SK-N-SH (cell line): ENCODE results near the gene LDHD. TPM values are rescaled to one million over a fixed set of nuclear protein-coding genes. Genes with fewer than 3 reads are reported as not detected.

Experiments used
- CTCF ChIA-PET: fragments of 300-600, 350-600 bp; formaldehyde crosslinking; extraction: SDS; loops from one replicate; lab custom pipeline; 2021; lab: Yijun Ruan, JAX
- POLR2A ChIA-PET: fragments of 350-600 bp; sonication (Branson Sonifier 250); formaldehyde crosslinking; extraction: SDS; loops from one replicate; lab custom pipeline; 2020; ENCODE audit warnings: antibody characterized with exemption, inconsistent platforms; lab: Yijun Ruan, JAX
- DNase-seq: peaks from one replicate; pipeline ENCODE4 v3.0.0; 2012
- H2AFZ ChIP-seq: fragments of 200-600 bp; sonication (generic); 2 replicates; pipeline ENCODE4 v1.8.1; 2016; ENCODE audit warnings: antibody characterized with exemption, mild to moderate bottlenecking, low read depth
- H3F3A ChIP-seq: fragments of 200-600 bp; sonication (generic); replicated peaks from 2 replicates; pipeline ENCODE3; 2016; ENCODE audit warnings: antibody characterized with exemption, mild to moderate bottlenecking; ENCODE audit not compliant: insufficient read depth
- H3K27ac ChIP-seq, 2 experiments: fragments of 200-500 bp in 1 of 2; fragments of 200-600 bp in 1 of 2; sonication (Bioruptor generic) in 1 of 2; sonication (generic), shearing (Covaris generic) in 1 of 2; 2 replicates each; pipeline versions ENCODE4 v1.5.1 to v1.6.1; 2014 to 2016; ENCODE audit warnings: low read depth in 2 of 2, inconsistent platforms in 1 of 2, low read length in 1 of 2, mild to moderate bottlenecking in 1 of 2, mixed read lengths in 1 of 2
- H3K27me3 ChIP-seq: fragments of 200-600 bp; sonication (generic), shearing (Covaris generic); 2 replicates; pipeline ENCODE4 v1.6.1; 2016; ENCODE audit warnings: mixed run types; ENCODE audit not compliant: insufficient read depth
- H3K36me3 ChIP-seq, 2 experiments: fragments of 200-500 bp in 1 of 2; fragments of 200-600 bp in 1 of 2; sonication (Bioruptor generic) in 1 of 2; sonication (generic) in 1 of 2; replicated peaks in 1 of 2; 2 replicates each; pipeline versions ENCODE3 to v1.5.1; 2014 to 2016; ENCODE audit warnings: low read length in 1 of 2, mild to moderate bottlenecking in 1 of 2; ENCODE audit not compliant: insufficient read depth in 2 of 2, control insufficient read depth in 1 of 2
- H3K4me1 ChIP-seq, 2 experiments: fragments of 200-500 bp in 1 of 2; fragments of 200-600 bp in 1 of 2; sonication (Bioruptor generic) in 1 of 2; sonication (generic), shearing (Covaris generic) in 1 of 2; 2 replicates each; pipeline versions ENCODE4 v1.5.1 to v1.6.1; 2014 to 2016; ENCODE audit warnings: low read depth in 1 of 2, low read length in 1 of 2, mixed run types in 1 of 2; ENCODE audit not compliant: insufficient read depth in 2 of 2, control insufficient read depth in 1 of 2
- H3K4me2 ChIP-seq: fragments of 200-600 bp; sonication (generic), shearing (Covaris generic); 2 replicates; pipeline ENCODE4 v1.6.1; 2017; ENCODE audit warnings: mixed run types
- H3K4me3 ChIP-seq, 2 experiments: fragments of 200-500 bp in 1 of 2; fragments of 200-600 bp in 1 of 2; sonication (Bioruptor generic) in 1 of 2; sonication (generic), shearing (Covaris generic) in 1 of 2; 2 replicates each; pipeline versions ENCODE4 v1.5.1 to v1.8.1; 2014 to 2016; ENCODE audit warnings: low read depth in 2 of 2, inconsistent platforms in 1 of 2, low read length in 1 of 2, mild to moderate bottlenecking in 1 of 2, mixed read lengths in 1 of 2, moderate library complexity in 1 of 2
- H3K79me2 ChIP-seq: fragments of 200-600 bp; sonication (generic); 2 replicates; pipeline ENCODE4 v1.8.1; 2017; ENCODE audit warnings: mild to moderate bottlenecking; ENCODE audit not compliant: insufficient read depth
- H3K9ac ChIP-seq: fragments of 200-600 bp; sonication (generic); 2 replicates; pipeline ENCODE4 v1.6.1; 2017; ENCODE audit warnings: mixed run types
- H3K9me2 ChIP-seq: fragments of 200-600 bp; sonication (generic); 2 replicates; pipeline ENCODE4 v1.6.1; 2017; ENCODE audit warnings: mixed run types
- H3K9me3 ChIP-seq: fragments of 200-600 bp; sonication (generic); 2 replicates; pipeline ENCODE4 v1.6.1; 2017; ENCODE audit warnings: mixed run types, mild to moderate bottlenecking, moderate library complexity
- H4K20me1 ChIP-seq: fragments of 200-600 bp; sonication (generic); 2 replicates; pipeline ENCODE4 v1.6.1; 2017; ENCODE audit warnings: mild to moderate bottlenecking, mixed run types; ENCODE audit not compliant: insufficient read depth
- CHD2 ChIP-seq: fragments of 150-350 bp; IDR thresholded peaks from 2 replicates; pipeline ENCODE4 v1.6.1; 2018; ENCODE audit warnings: low read length; ENCODE audit not compliant: partially characterized antibody
- FOSL2 ChIP-seq: IDR thresholded peaks from 2 replicates; pipeline ENCODE4 v1.4.0; 2012; ENCODE audit warnings: low read depth, mild to moderate bottlenecking, moderate library complexity, borderline replicate concordance
- GATA2 ChIP-seq: sonication (generic); formaldehyde crosslinking; IDR thresholded peaks from 2 replicates; pipeline ENCODE4 v1.5.0; 2020; ENCODE audit warnings: mild to moderate bottlenecking, missing genetic modification reagents
- JUND ChIP-seq: IDR thresholded peaks from 2 replicates; pipeline ENCODE4 v1.4.0; 2012
- MAX ChIP-seq: IDR thresholded peaks from 2 replicates; pipeline ENCODE4 v1.4.0; 2012; ENCODE audit warnings: low read depth
- PBX3 ChIP-seq: IDR thresholded peaks from 2 replicates; pipeline ENCODE4; 2012
- RCOR1 ChIP-seq: fragments of 150-350 bp; IDR thresholded peaks from 2 replicates; pipeline ENCODE4 v1.6.1; 2017; ENCODE audit warnings: antibody characterized with exemption, low read length
- REST ChIP-seq: IDR thresholded peaks from 2 replicates; pipeline ENCODE4 v1.6.1; 2012; ENCODE audit warnings: mild to moderate bottlenecking, low read depth, low read length, moderate library complexity
- SIN3A ChIP-seq: IDR thresholded peaks from 2 replicates; pipeline ENCODE4 v1.6.1; 2012; ENCODE audit warnings: low read depth, mild to moderate bottlenecking, low read length, moderate library complexity, borderline replicate concordance
- WGBS: methylation state at CpG from one replicate; pipeline ENCODE4 v1.1.6; 2017; ENCODE audit warnings: low lambda C conversion rate; 5-methylcytosine and 5-hydroxymethylcytosine counted together
- polyA plus RNA-seq, 3 experiments: library from polyadenylated mRNA; depleted of rRNA; stranded (reverse); fragments of >200 nt; gene quantifications; 2 replicates each; pipeline ENCODE4 v1.2.3, GENCODE V29; 2012

Gene LDHD
- polyA plus RNA-seq, 1 of the 3 experiments (the other 2 are of a cell fraction): 0.53 TPM

GRCh38 chr16:75114179-75114945 lies 2.2 kb downstream of the LDHD start:
- Histone ChIP-seq H3F3A (peaks cover 18% of the 10 kb centered on the region), H3K9me3 (no peaks in the 10 kb centered on the region), H4K20me1 (no peaks in the 10 kb centered on the region), H3K9ac (no peak overlapping the region), H3K27me3 (no peaks in the 10 kb centered on the region), H2AFZ (no peak overlapping the region), H3K36me3 (no peaks in the 10 kb centered on the region), H3K79me2 (no peaks in the 10 kb centered on the region), H3K4me3 (no peak overlapping the region), H3K4me1 (peaks cover 15 to 29% of the 10 kb centered on the region in 2 experiments; a peak in 3 of 4 replicates), H3K4me2 (no peak overlapping the region), H3K27ac (no peak overlapping the region), H3K9me2 (no peaks in the 10 kb centered on the region)
- ChIA-PET POLR2A (no interaction called here), CTCF (interaction anchor here (8.5 kb wide), 1 partner anchor 117 kb away, joined by 182 read pairs; the partner anchor contains the start of gene ZNRF1)
- 85% methylated on average over 10 of the region's 44 CpGs for WGBS
- peak; percentile 32 for DNase-seq
- no peak for TF ChIP-seq FOSL2
- TF ChIP-seq MAX: no peak
- TF ChIP-seq JUND: no peak
- no peak for TF ChIP-seq PBX3
- no peak for TF ChIP-seq CHD2
- TF ChIP-seq REST: no peak

- H3K9ac ChIP-seq: no peak overlapping the region
- H3K36me3 ChIP-seq: no peaks in the 10 kb centered on the region
- H4K20me1 ChIP-seq: no peaks in the 10 kb centered on the region
- no peak for TF ChIP-seq GATA2 (CRISPR knock-in tag)
- no peak for TF ChIP-seq SIN3A
- TF ChIP-seq RCOR1: no peak
- ChIA-PET CTCF (interaction anchor here (5.7 to 8.5 kb wide), 2 partner anchors 14 to 116 kb away, joined by 56 to 182 read pairs; partner anchors contain the start of gene ZNRF1), POLR2A (no interaction called here)
- no peaks in the 10 kb centered on the region for H3K27me3 ChIP-seq
- H3K4me2 ChIP-seq: no peak overlapping the region
- no peak overlapping the region for H3K4me3 ChIP-seq
- no peaks in the 10 kb centered on the region for H3K9me2 ChIP-seq
- H2AFZ ChIP-seq: no peak overlapping the region
- no peaks in the 10 kb centered on the region for H3K79me2 ChIP-seq
- peaks cover 21% of the 10 kb centered on the region for H3F3A ChIP-seq
- 100% methylated on average over 1 of the region's 20 CpGs for WGBS
- H3K27ac ChIP-seq: no peak overlapping the region
- no peak for DNase-seq
- H3K4me1 ChIP-seq: peaks cover 19 to 36% of the 10 kb centered on the region in 2 experiments; a peak in 3 of 4 replicates
- H3K9me3 ChIP-seq: no peaks in the 10 kb centered on the region
Observed at GRCh38 chr16:75113541-75114121, 2.9 kb downstream of the LDHD start.
